ENCODE data around the gene KRT79. TPM values are rescaled to one million over a fixed set of nuclear protein-coding genes. Genes with fewer than 3 reads are reported as not detected.

Gene KRT79
- total and polyA plus RNA-seq, 2 experiments from 2014 or later: 0.07 TPM; not detected in 1

DNA sequence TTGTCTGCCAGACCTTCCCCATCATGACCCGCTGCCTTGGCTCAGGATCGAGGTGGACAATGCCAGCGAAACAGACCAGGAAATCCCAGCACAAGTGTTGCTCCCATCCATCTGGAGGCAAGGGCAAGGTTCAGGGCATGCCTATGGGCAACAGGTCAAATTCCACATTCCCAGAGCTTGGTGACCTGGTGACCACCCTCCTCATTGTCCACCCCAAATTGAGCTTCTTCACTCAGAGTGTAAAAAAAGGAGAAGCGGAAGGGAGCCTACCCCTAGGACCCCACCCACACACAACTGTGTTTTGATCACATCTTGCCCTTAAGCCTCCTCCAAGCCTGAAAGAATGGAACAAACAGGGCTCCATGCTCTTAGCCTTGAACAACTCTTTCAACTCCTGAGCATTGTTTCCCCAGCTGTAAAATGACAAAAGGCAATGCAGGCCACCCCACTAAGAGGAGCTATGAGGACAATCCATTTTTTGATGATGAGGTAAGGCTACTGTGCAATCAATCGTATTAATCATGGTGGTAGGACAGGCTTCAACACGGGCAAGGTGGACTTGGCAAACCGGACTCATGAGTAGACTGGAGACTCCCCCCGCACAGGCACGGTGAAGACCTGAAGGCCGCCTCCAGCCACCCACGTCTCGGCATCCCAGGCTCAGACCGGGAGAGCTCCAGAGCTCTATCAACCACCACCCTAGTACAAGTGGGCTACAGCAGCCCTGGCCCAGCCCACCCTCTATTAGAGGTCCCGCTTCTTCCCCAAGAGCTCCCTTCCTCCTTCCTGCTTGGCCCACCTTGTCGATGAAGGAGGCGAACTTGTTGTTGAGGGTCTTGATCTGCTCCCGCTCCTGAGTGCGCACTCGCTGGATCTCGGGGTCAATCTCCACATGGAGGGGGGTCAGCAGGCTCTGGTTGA is 866 bp downstream of the KRT79 start:
- Histone ChIP-seq H3K9me3 (ENCODE audit: low read depth) (no peaks in the 10 kb centered on the region), H2AFZ (no peak overlapping the region), H3K27me3 (peaks cover under 1% of the 10 kb centered on the region), H3K79me2 (no peaks in the 10 kb centered on the region), H3K4me3 (no peak overlapping the region), H3K4me1 (ENCODE audit: insufficient read depth) (no peaks in the 10 kb centered on the region), H3K36me3 (replicated peaks; ENCODE audit: insufficient read depth, low read depth) (no peaks in the 10 kb centered on the region), H3K9me2 (replicated peaks; ENCODE audit: insufficient read depth) (no peaks in the 10 kb centered on the region), H4K20me1 (ENCODE audit: insufficient read depth, poor library complexity, severe bottlenecking) (no peaks in the 10 kb centered on the region), H3K27ac (no peak overlapping the region), H3K4me2 (no peak overlapping the region)
- DNase-seq (ENCODE audit: low spot score): no peak
- TF ChIP-seq CTCF (IDR thresholded peaks at IDR 0.05; ENCODE audit: poor library complexity) (no peak), EZH2phosphoT487 (IDR thresholded peaks at IDR 0.05; ENCODE audit: low read depth, severe bottlenecking, unreplicated experiment) (no peak), EZH2 (IDR thresholded peaks at IDR 0.05; ENCODE audit: borderline replicate concordance) (no peak)
- 94% methylated on average over 18 of the region's 20 CpGs for WGBS (ENCODE audit: low lambda C conversion rate, missing lambda C conversion rate)

- no peak overlapping the region for H3K27ac ChIP-seq
- H3K36me3 ChIP-seq (replicated peaks; ENCODE audit: insufficient read depth, low read depth): no peaks in the 10 kb centered on the region
- no peaks in the 10 kb centered on the region for H4K20me1 ChIP-seq (ENCODE audit: insufficient read depth, poor library complexity, severe bottlenecking)
- H3K4me2 ChIP-seq: no peak overlapping the region
- H3K4me1 ChIP-seq (ENCODE audit: insufficient read depth): no peaks in the 10 kb centered on the region
- no peaks in the 10 kb centered on the region for H3K27me3 ChIP-seq
- no peak overlapping the region for H3K4me3 ChIP-seq
- H3K9me2 ChIP-seq (replicated peaks; ENCODE audit: insufficient read depth): no peaks in the 10 kb centered on the region
- no peak for TF ChIP-seq EZH2 (IDR thresholded peaks at IDR 0.05; ENCODE audit: borderline replicate concordance)
- no peaks in the 10 kb centered on the region for H3K79me2 ChIP-seq
- no peak overlapping the region for H2AFZ ChIP-seq
- DNase-seq (ENCODE audit: low spot score): no peak
- no peaks in the 10 kb centered on the region for H3K9me3 ChIP-seq (ENCODE audit: low read depth)
- 87% methylated on average over 3 of the region's 3 CpGs for WGBS (ENCODE audit: low lambda C conversion rate, missing lambda C conversion rate)
These were observed 1.7 kb downstream of the KRT79 start for GRCh38 chr12:52832451-52832850.

GRCh38 chr12:52831251-52831650 is 2.9 kb downstream of the KRT79 start:
- H3K36me3 ChIP-seq (replicated peaks; ENCODE audit: insufficient read depth, low read depth): no peaks in the 10 kb centered on the region
- H3K27ac ChIP-seq: no peak overlapping the region
- no peak for DNase-seq (ENCODE audit: low spot score)
- no peaks in the 10 kb centered on the region for H3K27me3 ChIP-seq
- H2AFZ ChIP-seq: no peak overlapping the region
- no peaks in the 10 kb centered on the region for H3K79me2 ChIP-seq
- H3K4me1 ChIP-seq (ENCODE audit: insufficient read depth): no peaks in the 10 kb centered on the region
- H3K9me3 ChIP-seq (ENCODE audit: low read depth): no peaks in the 10 kb centered on the region
- H3K9me2 ChIP-seq (replicated peaks; ENCODE audit: insufficient read depth): no peaks in the 10 kb centered on the region
- no peak overlapping the region for H3K4me2 ChIP-seq
- H3K4me3 ChIP-seq: no peak overlapping the region
- no peak for TF ChIP-seq EZH2phosphoT487 (IDR thresholded peaks at IDR 0.05; ENCODE audit: low read depth, severe bottlenecking, unreplicated experiment)
- no peak for TF ChIP-seq EZH2 (IDR thresholded peaks at IDR 0.05; ENCODE audit: borderline replicate concordance)
- TF ChIP-seq CTCF (IDR thresholded peaks at IDR 0.05; ENCODE audit: poor library complexity): no peak
- no peaks in the 10 kb centered on the region for H4K20me1 ChIP-seq (ENCODE audit: insufficient read depth, poor library complexity, severe bottlenecking)
- 84% methylated on average over 7 of the region's 7 CpGs for WGBS (ENCODE audit: low lambda C conversion rate, missing lambda C conversion rate)

DNA sequence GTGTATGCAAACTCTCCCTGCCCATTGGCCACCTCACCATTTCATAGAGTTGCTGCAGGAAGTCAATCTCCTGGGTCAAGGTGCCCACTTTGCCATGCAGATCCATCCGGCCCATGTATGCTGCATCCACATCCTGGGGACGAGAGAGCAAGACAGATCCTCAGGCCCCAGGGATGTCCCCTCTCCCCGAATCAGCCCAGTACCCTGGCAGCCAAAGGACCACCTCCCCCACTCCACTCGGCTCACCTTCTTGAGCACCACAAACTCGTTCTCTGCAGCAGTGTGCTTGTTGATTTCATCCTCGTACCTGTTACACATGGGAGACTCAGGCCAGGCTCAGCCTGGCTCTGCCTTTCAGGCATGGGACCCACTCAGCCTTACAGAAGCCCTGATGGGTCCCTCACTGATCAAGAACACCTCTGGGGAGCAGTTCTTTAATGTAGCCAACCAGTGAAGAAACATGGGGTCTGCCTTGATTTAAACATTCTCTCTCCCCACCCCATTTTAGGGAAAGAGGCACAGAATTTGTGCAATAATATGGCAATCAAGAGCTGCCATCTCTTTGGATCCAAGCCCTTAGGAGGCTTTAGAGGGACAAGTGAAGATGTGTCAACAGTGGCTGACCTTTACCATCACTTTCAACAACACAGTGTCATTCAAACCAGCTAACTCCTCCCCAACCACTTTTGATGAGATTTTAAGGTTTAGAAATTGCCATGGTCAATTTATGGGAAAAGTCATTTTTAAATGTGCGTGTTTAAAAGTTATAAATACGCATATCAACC is 3.9 kb downstream of the KRT79 start:
- Histone ChIP-seq H3K4me2 (no peak overlapping the region), H3K9me2 (replicated peaks; ENCODE audit: insufficient read depth) (no peaks in the 10 kb centered on the region), H3K4me1 (ENCODE audit: insufficient read depth) (no peaks in the 10 kb centered on the region), H2AFZ (no peak overlapping the region), H3K36me3 (replicated peaks; ENCODE audit: insufficient read depth, low read depth) (no peaks in the 10 kb centered on the region), H3K4me3 (no peak overlapping the region), H3K9me3 (ENCODE audit: low read depth) (no peaks in the 10 kb centered on the region), H3K27ac (no peak overlapping the region), H3K27me3 (no peaks in the 10 kb centered on the region), H3K79me2 (no peaks in the 10 kb centered on the region), H4K20me1 (ENCODE audit: insufficient read depth, poor library complexity, severe bottlenecking) (no peaks in the 10 kb centered on the region)
- DNase-seq (ENCODE audit: low spot score): no peak
- WGBS (ENCODE audit: low lambda C conversion rate, missing lambda C conversion rate): 84% methylated on average over 8 of the region's 8 CpGs
- no peak for TF ChIP-seq CTCF (IDR thresholded peaks at IDR 0.05; ENCODE audit: poor library complexity)
- no peak for TF ChIP-seq EZH2phosphoT487 (IDR thresholded peaks at IDR 0.05; ENCODE audit: low read depth, severe bottlenecking, unreplicated experiment)
- no peak for TF ChIP-seq EZH2 (IDR thresholded peaks at IDR 0.05; ENCODE audit: borderline replicate concordance)
